Nephron progenitor cell (in vitro differentiated cells): ENCODE results near the gene RENBP.

Source experiments
- DNase-seq: peaks from one replicate; pipeline ENCODE4 v3.0.0; 2021
- H3K27ac Mint-ChIP-seq: 2 replicates; pipeline ENCODE4 v1.8.0; 2021; ENCODE audit warnings: mild to moderate bottlenecking, moderate library complexity, mixed read lengths
- H3K27me3 Mint-ChIP-seq: 2 replicates; pipeline ENCODE4 v1.8.0; 2021; ENCODE audit warnings: mild to moderate bottlenecking, low read depth, mixed read lengths; ENCODE audit not compliant: poor library complexity
- H3K36me3 Mint-ChIP-seq: 2 replicates; pipeline ENCODE4 v1.8.0; 2021; ENCODE audit warnings: low read depth, mixed read lengths
- H3K4me1 Mint-ChIP-seq: 2 replicates; pipeline ENCODE4 v1.8.0; 2021; ENCODE audit warnings: mixed read lengths
- H3K4me3 Mint-ChIP-seq: 2 replicates; pipeline ENCODE4 v1.8.0; 2021; ENCODE audit warnings: mild to moderate bottlenecking, moderate library complexity, mixed read lengths
- H3K9me3 Mint-ChIP-seq: 2 replicates; pipeline ENCODE4 v1.8.0; 2021; ENCODE audit warnings: mild to moderate bottlenecking, moderate library complexity, mixed read lengths
- CTCF ChIP-seq: fragments of 200-600 bp; sonication (generic); IDR thresholded peaks from 2 replicates; pipeline ENCODE4 v1.5.0; 2021; ENCODE audit warnings: antibody characterized with exemption

The RENBP gene

GRCh38 chrX:153937056-153937455 lies 7.4 kb downstream of the RENBP start:
- DNase-seq = no peak
- Mint-ChIP-seq H3K9me3 (peaks cover 47% of the 10 kb centered on the region), H3K4me1 (peaks cover 26% of the 10 kb centered on the region), H3K36me3 (no peaks in the 10 kb centered on the region), H3K27me3 (peaks cover 14% of the 10 kb centered on the region), H3K27ac (no peak overlapping the region), H3K4me3 (peak overlapping the region; percentile 56)
- TF ChIP-seq CTCF = no peak

GRCh38 chrX:153935326-153935851 lies 9.1 kb downstream of the RENBP start:
- no peak for DNase-seq
- Mint-ChIP-seq H3K9me3 (peaks cover 59% of the 10 kb centered on the region), H3K4me3 (peak overlapping the region; percentile 68), H3K27ac (no peak overlapping the region), H3K4me1 (peaks cover 20% of the 10 kb centered on the region), H3K36me3 (peaks cover 13% of the 10 kb centered on the region), H3K27me3 (peaks cover 11% of the 10 kb centered on the region)
- no peak for TF ChIP-seq CTCF

- DNase-seq = peak; percentile 73
- no peak for TF ChIP-seq CTCF
- peaks cover 57% of the 10 kb centered on the region for H3K9me3 Mint-ChIP-seq
- H3K27me3 Mint-ChIP-seq = peaks cover 5% of the 10 kb centered on the region
- no peak within 1 kb of the TSS for H3K27ac Mint-ChIP-seq
- H3K4me3 Mint-ChIP-seq = peak within 1 kb of the TSS; percentile 82
- peaks cover 15% of the 10 kb centered on the region for H3K4me1 Mint-ChIP-seq
- H3K36me3 Mint-ChIP-seq = peaks cover 13% of the 10 kb centered on the region
Observed at GRCh38 chrX:153934762-153935325, 9.6 kb downstream of the RENBP start, which contains the start of gene NAA10. Gene NAA10, minus strand, starts transcription at chrX:153935037. Its CDS starts 133 bp downstream, at chrX:153934904.

DNA sequence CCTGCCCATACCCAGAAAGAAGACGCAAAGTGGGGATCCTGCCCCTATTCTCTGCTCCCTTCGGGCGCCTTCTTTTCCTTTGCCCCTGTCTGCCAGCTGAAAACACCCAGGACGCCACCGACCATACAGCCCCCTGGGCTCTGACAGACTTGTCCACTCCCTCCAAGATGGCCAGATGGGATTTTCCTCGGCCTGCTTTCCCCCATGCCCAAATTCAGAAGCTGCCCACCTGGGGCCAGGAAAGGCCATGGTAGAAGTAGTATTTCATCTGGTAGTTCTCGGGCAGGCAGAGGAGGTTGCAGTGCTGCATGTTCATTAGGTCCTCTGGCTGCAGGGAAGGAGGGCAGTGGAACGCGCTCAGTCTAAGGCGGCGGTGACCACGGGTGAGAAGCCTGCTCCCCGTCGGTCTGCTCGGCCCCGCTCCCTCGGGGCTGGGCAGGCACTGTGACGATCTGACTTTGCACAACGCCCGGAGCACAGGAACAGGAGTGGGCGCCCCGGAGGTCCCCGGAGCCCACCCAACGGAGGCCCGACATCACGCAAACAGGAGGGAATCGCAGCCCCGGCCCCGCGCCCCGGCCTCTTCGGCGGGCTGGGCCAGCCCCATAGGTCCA lies 10.2 kb downstream of the RENBP start:
- Mint-ChIP-seq H3K4me1 (peaks cover 13% of the 10 kb centered on the region), H3K27me3 (peaks cover 3% of the 10 kb centered on the region), H3K27ac (no peak overlapping the region), H3K9me3 (peaks cover 56% of the 10 kb centered on the region), H3K4me3 (peak overlapping the region; percentile 82), H3K36me3 (peaks cover 14% of the 10 kb centered on the region)
- no peak for DNase-seq
- TF ChIP-seq CTCF = no peak

DNA sequence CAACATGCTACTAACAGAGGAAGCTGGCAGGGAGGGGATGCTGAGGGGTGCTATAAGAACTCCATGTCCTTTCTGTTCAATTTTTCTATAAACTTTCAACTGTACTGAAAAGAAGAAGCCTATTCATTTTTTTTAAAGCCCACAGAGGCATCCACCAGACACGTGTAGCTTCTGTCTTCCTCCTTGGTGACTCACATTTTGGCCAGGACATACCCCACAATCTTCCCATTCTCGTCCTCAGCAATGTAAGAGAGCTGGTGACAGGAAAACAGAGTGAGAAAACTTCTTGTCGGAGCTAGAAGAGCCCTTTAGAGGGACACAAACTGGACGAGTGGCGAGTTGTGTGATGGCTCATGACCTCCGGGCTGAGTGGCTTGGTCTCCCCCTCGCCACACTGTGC lies 10.7 kb downstream of the RENBP start:
- TF ChIP-seq CTCF = no peak
- Mint-ChIP-seq H3K36me3 (peaks cover 18% of the 10 kb centered on the region), H3K4me3 (peak overlapping the region; percentile 82), H3K27me3 (peaks cover 3% of the 10 kb centered on the region), H3K4me1 (peaks cover 18% of the 10 kb centered on the region), H3K9me3 (peaks cover 59% of the 10 kb centered on the region), H3K27ac (no peak overlapping the region)
- DNase-seq = no peak
